GM21576 (cell line): ENCODE results near the gene PTPRG.

Experiments used
- ATAC-seq: cut with Tn5 transposase; IDR thresholded peaks from one replicate; pipeline ENCODE4 v1.9.1; 2021; ENCODE audit warnings: mild to moderate bottlenecking, moderate library complexity; ENCODE audit not compliant: unreplicated experiment

Gene PTPRG

GRCh38 chr3:61847784-61848462, 286.6 kb downstream of the PTPRG start:
- ATAC-seq, result no peak

- ATAC-seq, result no peak
Measured at GRCh38 chr3:61848885-61849284, 287.5 kb downstream of the PTPRG start.

- no peak for ATAC-seq
Measured at GRCh38 chr3:61853912-61854311, 292.5 kb downstream of the PTPRG start.

- no peak for ATAC-seq
Measured at GRCh38 chr3:61855211-61855610, 293.8 kb downstream of the PTPRG start.

GRCh38 chr3:61857297-61857696, 295.9 kb downstream of the PTPRG start:
- no peak for ATAC-seq

GRCh38 chr3:61858054-61858453, 296.7 kb downstream of the PTPRG start:
- ATAC-seq, result no peak

GRCh38 chr3:61861410-61861809, 300.0 kb downstream of the PTPRG start:
- ATAC-seq, result no peak

- no peak for ATAC-seq
Measured at GRCh38 chr3:61862614-61863289, 301.4 kb downstream of the PTPRG start.

- ATAC-seq, result no peak
Measured at GRCh38 chr3:61863579-61863978, 302.2 kb downstream of the PTPRG start.

- no peak for ATAC-seq
Measured at GRCh38 chr3:61864886-61865285, 303.5 kb downstream of the PTPRG start.

GRCh38 chr3:61865466-61866152, 304.2 kb downstream of the PTPRG start:
- ATAC-seq, result no peak

- ATAC-seq, result no peak
Measured at GRCh38 chr3:61866153-61866542, 304.8 kb downstream of the PTPRG start.

- ATAC-seq, result no peak
Measured at GRCh38 chr3:61866961-61867461, 305.6 kb downstream of the PTPRG start.

GRCh38 chr3:61868499-61868898, 307.1 kb downstream of the PTPRG start:
- no peak for ATAC-seq

- no peak for ATAC-seq
Measured at GRCh38 chr3:61869371-61869770, 308.0 kb downstream of the PTPRG start.

- no peak for ATAC-seq
Measured at GRCh38 chr3:61871644-61872043, 310.3 kb downstream of the PTPRG start.

- no peak for ATAC-seq
Measured at GRCh38 chr3:61872077-61872706, 310.8 kb downstream of the PTPRG start.

GRCh38 chr3:61875046-61875844, 313.9 kb downstream of the PTPRG start:
- no peak for ATAC-seq

- ATAC-seq, result no peak
Measured at GRCh38 chr3:61875976-61876671, 314.8 kb downstream of the PTPRG start.

GRCh38 chr3:61876797-61877196, 315.4 kb downstream of the PTPRG start:
- no peak for ATAC-seq
